Activated CD8-positive, alpha-beta memory T cell treated with anti-CD3 and anti-CD28 coated beads for 1 hour (primary cell): Measurements from ENCODE around the gene USP3.
"Not testable (repeated sequence)": the region's sequence is repeated elsewhere in the genome, so short reads cannot be mapped to it uniquely, and the experiment has no call there.

ENCODE experiments used
- DNase-seq, 2 donors: peaks; one replicate each; pipeline ENCODE4 v3.0.0-alpha.2; 2020; ENCODE audit warnings: low read depth in 1 of 2; ENCODE audit errors: extremely low read depth in 1 of 2

USP3 gene

DNA sequence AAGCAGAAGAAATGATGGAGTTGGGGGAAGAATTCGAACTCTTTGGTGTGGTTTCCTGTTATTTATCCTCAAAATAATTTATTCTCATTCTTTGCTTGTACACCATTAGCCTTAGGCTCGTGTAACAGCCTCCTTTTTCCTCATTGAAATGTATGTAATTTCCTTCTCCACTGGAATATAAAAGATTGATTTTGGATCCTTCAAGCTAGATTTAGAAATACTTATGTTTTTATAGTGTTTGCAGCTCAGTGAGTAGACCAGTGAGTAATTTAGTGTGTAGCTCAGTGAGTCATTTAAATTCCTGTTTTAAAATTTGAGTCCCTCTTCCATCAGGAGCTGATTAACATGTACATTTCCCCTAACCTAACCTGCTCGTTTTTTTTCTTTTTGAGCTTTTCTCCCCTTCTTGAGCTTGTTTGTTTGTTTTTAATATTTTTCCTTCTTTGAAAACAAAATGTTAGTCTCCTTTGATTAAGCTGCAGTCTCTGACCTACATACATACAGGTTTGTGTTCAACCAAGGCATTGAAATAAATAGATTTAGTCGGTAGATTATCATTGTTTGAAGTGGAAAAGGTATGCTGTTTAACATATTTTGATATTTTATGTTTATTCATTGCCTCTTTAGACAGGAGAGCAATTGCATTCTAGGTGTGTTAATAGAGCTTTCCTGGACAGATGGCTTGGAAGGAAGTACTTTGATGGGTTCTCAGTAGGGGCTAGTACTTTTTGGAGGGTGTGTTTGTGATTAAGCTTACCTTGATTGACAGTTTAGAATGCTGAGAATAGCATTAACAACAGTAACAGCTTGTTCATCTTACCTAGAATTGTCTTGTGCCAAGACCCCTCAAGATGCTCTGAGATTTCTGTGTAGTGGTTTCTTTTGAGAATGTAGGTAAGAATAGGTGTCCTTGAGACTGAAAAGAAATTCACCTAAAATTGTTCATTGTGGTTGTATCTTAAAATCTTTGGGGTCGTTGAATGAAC, 5.9 kb downstream of the USP3 start:
- DNase-seq, result no peak

DNA sequence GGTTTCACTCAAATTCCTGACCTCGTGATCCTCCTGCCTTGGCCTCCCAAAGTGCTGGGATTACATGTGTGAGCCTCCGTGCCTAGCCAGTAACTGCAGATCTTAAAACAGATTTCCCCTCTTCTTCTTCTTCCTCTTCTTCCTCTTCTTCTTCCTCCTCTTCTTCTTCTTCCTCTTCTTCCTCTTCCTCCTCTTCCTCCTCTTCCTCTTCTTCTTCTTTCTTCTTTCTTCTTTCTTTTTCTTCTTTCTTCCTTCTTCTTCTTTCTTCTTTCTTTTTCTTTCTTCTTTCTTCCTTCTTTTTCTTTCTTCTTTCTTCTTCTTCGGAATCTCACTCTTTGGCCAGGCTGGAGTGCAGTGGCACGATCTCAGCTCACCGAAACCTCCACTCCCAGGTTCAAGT, 7.8 kb downstream of the USP3 start:
- no peak for DNase-seq

DNA sequence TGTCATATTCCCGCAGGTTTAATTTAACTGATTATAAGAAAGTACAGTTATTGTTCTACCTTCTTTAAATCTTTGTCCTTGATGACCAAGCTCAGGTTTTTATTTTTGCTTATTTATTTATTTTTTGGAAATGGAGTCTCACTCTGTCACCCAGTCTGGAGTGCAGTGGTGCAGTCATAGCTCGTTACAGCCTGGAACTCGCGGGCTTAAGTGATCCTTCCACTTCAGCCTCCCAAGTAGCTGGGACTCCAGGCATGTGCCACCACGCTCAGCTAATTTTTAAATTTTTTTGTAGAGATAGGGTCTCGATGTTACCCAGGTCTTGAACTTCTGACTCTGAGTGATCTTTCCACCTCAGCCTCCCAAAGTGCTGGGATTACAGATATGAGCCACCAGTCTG, 8.9 kb downstream of the USP3 start:
- no peak for DNase-seq

DNA sequence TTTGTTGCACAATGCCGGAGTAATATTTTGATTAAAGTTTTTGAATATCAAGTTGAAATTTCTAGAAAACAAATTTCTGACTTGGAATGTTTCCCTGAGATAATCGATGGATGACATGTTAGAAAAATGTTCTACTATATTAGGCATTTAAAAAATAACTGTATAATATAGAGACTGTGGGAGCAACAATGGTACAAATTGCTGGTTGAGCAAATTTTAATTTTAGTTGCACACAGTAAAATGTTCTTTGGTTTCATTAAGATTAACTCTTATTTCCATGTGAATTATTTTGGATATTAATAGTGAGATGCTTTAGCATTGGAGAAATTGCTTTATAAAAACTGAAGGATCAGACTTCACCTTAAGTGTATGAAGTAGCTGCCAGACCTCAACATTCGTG, 9.3 kb downstream of the USP3 start:
- DNase-seq, result no peak

DNA sequence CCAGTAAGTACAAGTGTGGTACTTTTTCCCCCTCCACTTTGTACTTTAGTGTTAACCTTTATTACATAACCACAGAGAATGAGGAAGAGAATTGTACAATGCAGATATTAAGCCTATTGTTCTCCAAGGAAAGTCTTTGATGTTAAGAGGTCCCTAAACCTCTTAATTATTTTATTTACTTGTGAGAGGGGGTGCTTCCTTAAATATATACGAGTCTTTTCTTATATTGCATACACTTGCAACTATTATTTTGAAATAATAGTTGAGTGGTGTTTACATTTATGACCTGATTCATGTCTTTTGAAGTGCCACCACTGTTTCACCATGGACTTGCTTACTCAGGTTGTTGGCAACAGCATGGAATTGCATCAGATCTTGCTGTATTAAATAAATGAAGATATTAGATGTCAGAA, 10.1 kb downstream of the USP3 start:
- no peak for DNase-seq

GRCh38 chr15:63517202-63517601, 12.8 kb downstream of the USP3 start:
- no peak for DNase-seq

DNA sequence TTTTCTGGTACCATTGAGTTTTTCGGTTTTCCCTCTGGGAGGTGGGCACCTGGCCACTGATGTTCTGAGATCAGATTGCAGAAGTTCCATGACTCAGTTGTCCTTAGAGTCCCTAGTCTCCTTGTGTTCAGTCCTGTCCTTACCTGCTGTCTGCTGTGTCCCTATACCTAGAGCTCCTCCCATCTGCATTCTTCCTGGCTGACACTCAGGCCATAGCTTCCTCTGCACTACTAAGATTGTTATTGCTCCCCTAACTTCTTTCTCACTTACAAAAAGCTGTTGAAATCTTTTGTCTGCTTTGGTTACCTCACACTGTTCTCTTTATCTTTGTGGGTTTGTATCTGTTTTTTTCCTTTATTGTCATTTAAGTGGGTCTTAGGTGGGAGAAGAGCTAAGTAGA, 13.2 kb downstream of the USP3 start:
- no peak for DNase-seq

GRCh38 chr15:63519041-63519440, 14.6 kb downstream of the USP3 start:
- DNase-seq, result no peak

- no peak for DNase-seq
Measured at GRCh38 chr15:63519548-63520178, 15.3 kb downstream of the USP3 start.

GRCh38 chr15:63520462-63520861, 16.1 kb downstream of the USP3 start:
- DNase-seq, result not testable (repeated sequence)

DNA sequence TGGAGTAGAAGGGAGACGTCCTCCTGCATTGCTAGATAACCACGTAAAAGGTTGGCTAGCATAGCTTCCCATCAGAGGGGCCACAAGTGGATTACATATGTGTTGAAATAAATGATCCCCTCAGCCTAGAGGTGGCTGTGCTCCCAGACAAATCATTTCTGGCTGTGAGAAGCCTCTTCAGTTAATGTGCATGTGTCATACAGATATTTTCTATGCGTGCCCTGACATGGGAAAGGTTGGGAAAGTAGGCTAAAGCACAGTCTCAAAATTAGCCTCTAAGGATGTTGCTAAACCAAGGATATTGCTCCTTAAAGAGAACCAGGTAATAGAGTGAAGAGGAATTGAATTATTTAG, 17.8 kb downstream of the USP3 start:
- DNase-seq, result no peak

GRCh38 chr15:63523306-63523990, 19.1 kb downstream of the USP3 start:
- no peak for DNase-seq

- DNase-seq, result no peak
Measured at GRCh38 chr15:63524316-63525015, 20.1 kb downstream of the USP3 start.

DNA sequence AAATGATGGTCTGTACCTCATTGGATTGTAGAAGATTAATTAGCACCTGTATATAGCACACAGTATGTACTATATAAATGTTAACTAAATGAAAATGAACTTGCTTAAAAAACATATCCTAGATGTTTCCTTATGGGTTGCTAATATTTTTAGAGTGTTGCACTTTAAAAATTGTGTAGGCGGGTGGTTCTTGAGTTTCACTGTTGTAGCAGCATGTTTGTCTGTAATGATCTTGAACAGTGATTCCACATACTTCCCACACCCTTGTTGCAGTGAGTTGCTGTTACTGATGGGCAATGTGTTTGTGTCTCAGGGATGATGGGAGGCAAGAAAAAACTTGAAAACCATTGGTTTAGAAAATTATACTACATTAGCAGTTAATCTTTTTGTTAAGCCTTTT, 22.0 kb downstream of the USP3 start:
- no peak for DNase-seq

GRCh38 chr15:63528138-63528659, 23.8 kb downstream of the USP3 start:
- DNase-seq, result no peak

GRCh38 chr15:63530235-63530634, 25.8 kb downstream of the USP3 start:
- DNase-seq, result no peak

DNA sequence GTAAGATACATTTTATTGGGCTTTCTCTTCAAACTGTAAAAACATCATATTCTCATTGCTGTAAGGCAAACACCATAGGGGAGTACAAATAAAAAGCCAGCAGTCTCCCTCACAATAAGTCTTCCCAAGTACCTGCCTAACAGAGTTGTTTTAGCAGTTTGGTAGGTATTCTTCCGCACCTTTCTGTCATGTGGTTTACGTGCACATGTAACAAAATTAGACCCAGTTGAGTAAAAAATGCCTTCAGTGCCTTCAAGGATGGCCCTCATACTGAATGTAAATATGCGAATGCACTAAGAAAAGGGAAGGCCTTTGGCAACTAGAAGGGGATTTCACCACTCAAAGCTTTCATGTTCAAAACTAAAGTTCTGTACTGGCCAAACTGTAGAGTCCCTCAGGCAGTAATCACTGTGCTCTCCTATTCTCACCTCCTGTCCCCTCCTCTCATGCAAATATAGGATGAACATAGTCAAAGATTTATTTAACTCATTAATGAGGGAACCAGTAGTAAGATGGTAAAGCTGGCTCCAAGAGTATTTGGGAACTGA, 26.4 kb downstream of the USP3 start:
- DNase-seq, result no peak

- DNase-seq, result no peak
Measured at GRCh38 chr15:63531586-63531985, 27.2 kb downstream of the USP3 start.

DNA sequence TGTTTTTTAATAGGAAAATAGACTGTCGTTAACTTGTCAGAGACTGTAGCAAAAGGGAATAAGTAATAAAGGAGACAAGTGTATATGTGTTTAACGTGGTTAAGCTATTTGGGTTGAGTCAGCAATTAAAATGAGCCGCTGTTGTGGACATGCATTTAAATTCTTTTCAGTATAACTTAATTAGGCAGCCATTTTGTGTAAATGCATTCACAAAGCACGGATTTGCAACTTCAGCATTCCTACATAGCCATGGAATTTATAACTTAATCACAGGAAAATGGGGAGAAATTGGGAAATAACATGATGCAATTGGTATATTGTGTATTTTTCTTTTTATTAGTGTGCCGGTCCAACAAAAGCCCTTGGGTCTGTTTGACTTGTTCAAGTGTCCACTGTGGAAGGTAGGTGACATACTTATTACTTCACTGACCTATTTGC, 27.9 kb downstream of the USP3 start:
- no peak for DNase-seq

GRCh38 chr15:63534888-63535287, 30.5 kb downstream of the USP3 start:
- DNase-seq, result not testable (repeated sequence)

DNA sequence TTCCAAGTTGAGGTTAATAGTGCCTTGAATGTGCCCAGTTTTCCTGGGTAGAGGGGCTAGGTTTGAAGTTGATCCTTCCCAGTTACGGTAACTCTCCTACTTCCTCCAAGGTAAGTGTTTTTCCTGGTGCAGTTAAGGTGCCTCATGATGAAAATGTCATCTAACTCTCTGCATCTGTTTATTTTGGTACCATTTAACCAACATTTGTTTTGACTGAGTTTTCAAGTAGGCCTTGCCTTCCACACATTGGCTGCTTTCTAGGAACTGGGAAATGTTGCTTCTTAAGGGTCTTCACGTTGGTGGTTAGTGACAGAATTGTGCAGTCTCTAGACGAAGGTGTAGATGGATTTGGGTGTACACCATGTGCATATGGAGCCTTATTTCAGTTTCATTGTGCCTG, 31.3 kb downstream of the USP3 start:
- DNase-seq, result no peak
